Neural progenitor cell (in vitro differentiated cells): ENCODE data around the gene RTEL1.

ENCODE experiments used
- EZH2 ChIP-seq: fragments of 200-600 bp; sonication (generic); IDR thresholded peaks from 2 replicates; pipeline ENCODE4 v1.6.1; 2017; ENCODE audit warnings: antibody characterized with exemption, mild to moderate bottlenecking, moderate library complexity
- TF ChIP-seq, protein P1 (sequence below): fragments of 200-600 bp; sonication (generic); IDR thresholded peaks from 2 replicates; pipeline ENCODE4 v1.5.1; 2017; ENCODE audit warnings: antibody characterized with exemption, mild to moderate bottlenecking

DNA sequence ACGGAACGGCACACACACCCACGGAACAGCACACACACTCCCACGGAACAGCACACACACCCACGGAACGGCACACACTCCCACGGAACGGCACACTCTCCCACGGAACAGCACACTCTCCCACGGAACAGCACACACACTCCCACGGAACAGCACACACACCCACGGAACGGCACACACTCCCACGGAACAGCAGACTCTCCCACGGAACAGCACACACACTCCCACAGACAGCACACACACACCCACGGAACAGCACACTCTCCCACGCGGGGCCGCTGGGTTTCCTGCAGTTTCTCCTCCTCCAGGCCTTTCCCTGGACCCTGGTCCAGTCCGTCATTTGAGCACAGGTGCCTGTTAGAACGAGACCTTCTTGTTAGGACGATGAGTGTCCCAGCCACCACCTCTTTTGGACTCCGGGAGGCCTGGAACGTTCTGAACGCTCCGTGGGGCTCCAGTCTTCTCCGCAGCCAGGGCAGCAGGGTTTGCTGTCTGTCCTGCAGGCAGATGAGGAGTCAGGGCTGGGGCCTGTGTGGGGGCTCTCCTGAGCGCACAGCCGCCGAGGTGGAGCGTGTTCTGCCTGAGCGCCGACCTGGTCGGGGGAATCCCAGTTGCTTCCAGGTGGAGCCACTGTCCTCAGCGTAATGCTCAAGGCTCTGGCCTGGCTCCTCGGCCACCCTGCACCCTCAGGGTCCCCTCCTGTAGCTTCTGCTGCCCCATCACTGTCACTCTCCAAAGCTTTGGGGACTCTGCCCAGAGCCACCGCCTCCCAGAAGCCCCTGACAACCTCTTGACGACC is 20.8 kb downstream of the RTEL1 start:
- TF ChIP-seq, protein P1, sequence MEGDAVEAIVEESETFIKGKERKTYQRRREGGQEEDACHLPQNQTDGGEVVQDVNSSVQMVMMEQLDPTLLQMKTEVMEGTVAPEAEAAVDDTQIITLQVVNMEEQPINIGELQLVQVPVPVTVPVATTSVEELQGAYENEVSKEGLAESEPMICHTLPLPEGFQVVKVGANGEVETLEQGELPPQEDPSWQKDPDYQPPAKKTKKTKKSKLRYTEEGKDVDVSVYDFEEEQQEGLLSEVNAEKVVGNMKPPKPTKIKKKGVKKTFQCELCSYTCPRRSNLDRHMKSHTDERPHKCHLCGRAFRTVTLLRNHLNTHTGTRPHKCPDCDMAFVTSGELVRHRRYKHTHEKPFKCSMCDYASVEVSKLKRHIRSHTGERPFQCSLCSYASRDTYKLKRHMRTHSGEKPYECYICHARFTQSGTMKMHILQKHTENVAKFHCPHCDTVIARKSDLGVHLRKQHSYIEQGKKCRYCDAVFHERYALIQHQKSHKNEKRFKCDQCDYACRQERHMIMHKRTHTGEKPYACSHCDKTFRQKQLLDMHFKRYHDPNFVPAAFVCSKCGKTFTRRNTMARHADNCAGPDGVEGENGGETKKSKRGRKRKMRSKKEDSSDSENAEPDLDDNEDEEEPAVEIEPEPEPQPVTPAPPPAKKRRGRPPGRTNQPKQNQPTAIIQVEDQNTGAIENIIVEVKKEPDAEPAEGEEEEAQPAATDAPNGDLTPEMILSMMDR, result no peak
- no peak for TF ChIP-seq EZH2
